ENCODE measurements around the gene RPS3.

- no peak for TF ChIP-seq CTCF (conservative IDR thresholded peaks at IDR 0.05 in 1 of 2, IDR thresholded peaks at IDR 0.05 in 1 of 2; ENCODE audit: low read depth in 1 of 2, low read length in 2 of 2)
- TF ChIP-seq EZH2 (IDR thresholded peaks at IDR 0.05; ENCODE audit: low read length, missing control alignments): no peak
These were observed 35.7 kb downstream of the RPS3 start for GRCh38 chr11:75434886-75435570.
